Activated CD8-positive, alpha-beta memory T cell treated with anti-CD3 and anti-CD28 coated beads, Interleukin-2, amount 50 U/mL, for 1 hour (primary cell): ENCODE results near the gene CLMP.

Experiments used
- DNase-seq: peaks from one replicate; pipeline ENCODE4 v3.0.0-alpha.2; 2020; ENCODE audit errors: extremely low read depth

The CLMP gene

GRCh38 chr11:123188508-123189165 is 6.4 kb downstream of the CLMP start:
- DNase-seq: no peak

- no peak for DNase-seq
These were observed 7.2 kb downstream of the CLMP start for GRCh38 chr11:123187665-123188507.

- DNase-seq: no peak
These were observed 7.8 kb downstream of the CLMP start for GRCh38 chr11:123187248-123187647.

GRCh38 chr11:123186286-123186685 is 8.8 kb downstream of the CLMP start:
- no peak for DNase-seq

GRCh38 chr11:123185326-123185725 is 9.7 kb downstream of the CLMP start:
- no peak for DNase-seq

GRCh38 chr11:123184531-123184930 is 10.5 kb downstream of the CLMP start:
- no peak for DNase-seq

- DNase-seq: no peak
These were observed 11.5 kb downstream of the CLMP start for GRCh38 chr11:123183391-123184099.

- DNase-seq: no peak
These were observed 13.1 kb downstream of the CLMP start for GRCh38 chr11:123181767-123182500.

- no peak for DNase-seq
These were observed 14.0 kb downstream of the CLMP start for GRCh38 chr11:123181075-123181474.

- DNase-seq: no peak
These were observed 14.5 kb downstream of the CLMP start for GRCh38 chr11:123180574-123180973.

GRCh38 chr11:123180166-123180565 is 14.9 kb downstream of the CLMP start:
- no peak for DNase-seq

GRCh38 chr11:123179586-123179985 is 15.5 kb downstream of the CLMP start:
- DNase-seq: no peak

- no peak for DNase-seq
These were observed 16.9 kb downstream of the CLMP start for GRCh38 chr11:123178186-123178585.

- no peak for DNase-seq
These were observed 18.3 kb downstream of the CLMP start for GRCh38 chr11:123176785-123177184.

- DNase-seq: no peak
These were observed 20.6 kb downstream of the CLMP start for GRCh38 chr11:123174196-123175183.

GRCh38 chr11:123173856-123174186 is 21.2 kb downstream of the CLMP start:
- DNase-seq: no peak

GRCh38 chr11:123173040-123173855 is 21.8 kb downstream of the CLMP start:
- no peak for DNase-seq

- DNase-seq: no peak
These were observed 24.1 kb downstream of the CLMP start for GRCh38 chr11:123170929-123171328.

GRCh38 chr11:123169821-123170220 is 25.2 kb downstream of the CLMP start:
- DNase-seq: no peak

- DNase-seq: no peak
These were observed 26.0 kb downstream of the CLMP start for GRCh38 chr11:123168955-123169484.
